Measurements from ENCODE around the gene KLHL29. TPM values are rescaled to one million over a fixed set of nuclear protein-coding genes. Genes with fewer than 3 reads are reported as not detected.

Gene KLHL29
- total RNA-seq, 1 experiment from 2014 or later = 2.4 TPM

DNA sequence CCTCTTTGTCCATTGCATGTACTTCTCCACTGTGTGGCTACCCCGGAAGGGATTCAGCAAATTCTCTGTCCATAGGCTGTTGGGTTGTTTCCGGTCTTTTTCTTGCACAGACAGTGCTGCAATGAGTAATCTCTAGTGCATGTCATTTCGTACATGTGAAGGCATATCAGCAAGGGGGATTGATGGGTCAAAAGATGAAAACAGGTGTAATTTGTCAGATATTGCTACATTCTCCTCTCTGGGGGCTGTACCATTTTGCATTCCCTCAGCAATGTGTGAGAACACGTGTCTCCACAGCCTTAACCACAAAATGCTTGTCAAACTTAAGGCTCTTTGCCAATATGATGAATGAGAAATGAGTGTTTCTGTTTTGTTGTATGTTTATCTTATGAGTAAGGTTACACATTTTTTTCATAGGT lies 60.5 kb downstream of the KLHL29 start:
- Histone ChIP-seq H3K23me2 (ENCODE audit: insufficient read length, low read depth, low read length, poor library complexity, severe bottlenecking) (no peaks in the 10 kb centered on the region), H2AFZ (ENCODE audit: low read length) (no peak overlapping the region), H3K79me2 (ENCODE audit: insufficient read depth, low read length) (no peaks in the 10 kb centered on the region), H3K9ac (ENCODE audit: extremely low read depth, insufficient read length, low read length) (no peak overlapping the region), H2BK12ac (ENCODE audit: insufficient read length, low read depth, low read length) (no peak overlapping the region), H2BK120ac (ENCODE audit: low read depth, low read length, poor library complexity, severe bottlenecking) (no peak overlapping the region), H2BK20ac (ENCODE audit: low read depth, low read length, poor library complexity, severe bottlenecking) (no peak overlapping the region), H2BK5ac (ENCODE audit: insufficient read length, low read length) (no peak overlapping the region), H3K4me1 (ENCODE audit: insufficient read depth, low read length) (no peaks in the 10 kb centered on the region), H2AK5ac (ENCODE audit: insufficient read length, low read length) (no peak overlapping the region), H3T11ph (ENCODE audit: low read length) (no peak overlapping the region), H4K5ac (ENCODE audit: insufficient read length, low read depth, low read length) (no peak overlapping the region), H3K56ac (ENCODE audit: insufficient read length, low read depth, low read length) (no peak overlapping the region), H3K23ac (ENCODE audit: insufficient read length, low read depth, low read length) (no peak overlapping the region), H3K4me2 (ENCODE audit: insufficient read depth, insufficient read length, low read length) (no peak overlapping the region), H3K14ac (ENCODE audit: insufficient read depth, low read length) (no peak overlapping the region), H3K27me3 (ENCODE audit: insufficient read depth, low read length) (no peaks in the 10 kb centered on the region), H4K8ac (replicated peaks; ENCODE audit: insufficient read length, low read depth, low read length) (no peak overlapping the region), H4K20me1 (ENCODE audit: control insufficient read depth, insufficient read depth, insufficient read length) (no peaks in the 10 kb centered on the region), H3K4ac (ENCODE audit: low read depth, low read length) (no peak overlapping the region), H2BK15ac (ENCODE audit: low read depth, low read length) (no peak overlapping the region), H3K9me3 (ENCODE audit: control insufficient read depth, low read depth, low read length) (peaks cover 12% of the 10 kb centered on the region), H3K18ac (ENCODE audit: insufficient read length, low read depth, low read length) (no peak overlapping the region), H4K91ac (ENCODE audit: insufficient read length, low read depth, low read length) (no peak overlapping the region), H3K27ac (ENCODE audit: insufficient read length, low read depth, low read length) (no peak overlapping the region), H3K79me1 (ENCODE audit: insufficient read depth, low read depth, low read length, poor library complexity, severe bottlenecking) (no peaks in the 10 kb centered on the region)
- peaks cover 5 to 6% (median 5%) of the 10 kb centered on the region in 3 experiments; a peak in 4 of 7 replicates for H3K36me3 Mint-ChIP-seq (ENCODE audit: insufficient read depth in 1 of 3, low read depth in 3 of 3)
- H3K4me3 Mint-ChIP-seq = no peak overlapping the region
- no peak for DNase-seq
- no peak overlapping the region for H3K27ac Mint-ChIP-seq
- peaks cover 6 to 12% of the 10 kb centered on the region in 2 experiments; a peak in 4 of 5 replicates for H3K9me3 Mint-ChIP-seq
- TF ChIP-seq, protein P1, sequence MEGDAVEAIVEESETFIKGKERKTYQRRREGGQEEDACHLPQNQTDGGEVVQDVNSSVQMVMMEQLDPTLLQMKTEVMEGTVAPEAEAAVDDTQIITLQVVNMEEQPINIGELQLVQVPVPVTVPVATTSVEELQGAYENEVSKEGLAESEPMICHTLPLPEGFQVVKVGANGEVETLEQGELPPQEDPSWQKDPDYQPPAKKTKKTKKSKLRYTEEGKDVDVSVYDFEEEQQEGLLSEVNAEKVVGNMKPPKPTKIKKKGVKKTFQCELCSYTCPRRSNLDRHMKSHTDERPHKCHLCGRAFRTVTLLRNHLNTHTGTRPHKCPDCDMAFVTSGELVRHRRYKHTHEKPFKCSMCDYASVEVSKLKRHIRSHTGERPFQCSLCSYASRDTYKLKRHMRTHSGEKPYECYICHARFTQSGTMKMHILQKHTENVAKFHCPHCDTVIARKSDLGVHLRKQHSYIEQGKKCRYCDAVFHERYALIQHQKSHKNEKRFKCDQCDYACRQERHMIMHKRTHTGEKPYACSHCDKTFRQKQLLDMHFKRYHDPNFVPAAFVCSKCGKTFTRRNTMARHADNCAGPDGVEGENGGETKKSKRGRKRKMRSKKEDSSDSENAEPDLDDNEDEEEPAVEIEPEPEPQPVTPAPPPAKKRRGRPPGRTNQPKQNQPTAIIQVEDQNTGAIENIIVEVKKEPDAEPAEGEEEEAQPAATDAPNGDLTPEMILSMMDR (conservative IDR thresholded peaks at IDR 0.05) = no peak
- no peaks in the 10 kb centered on the region; the same call in none of the 2 replicates for H3K27me3 Mint-ChIP-seq (ENCODE audit: low read depth)
- H3K4me1 Mint-ChIP-seq = no peaks in the 10 kb centered on the region
- no CpG with 5 or more reads among the region's 4 CpGs for WGBS (ENCODE audit: extremely low coverage, insufficient read length, low lambda C conversion rate)
